ENCODE data around the gene PEMT. TPM values are rescaled to one million over a fixed set of nuclear protein-coding genes. Genes with fewer than 3 reads are reported as not detected.

Gene PEMT
- total and polyA plus RNA-seq, 12 donors = 19.7 to 141 (median 65.3) TPM

- intact Hi-C loops (cut with DNase I) = no loop called here
- Histone ChIP-seq H3K9me3 (replicated peaks in 1 of 3) (no peaks in the 10 kb centered on the region), H3K27me3 (no peaks in the 10 kb centered on the region), H3K27ac (no peak overlapping the region), H3K36me3 (replicated peaks in 1 of 2) (no peaks in the 10 kb centered on the region), H3K4me3 (no peak overlapping the region), H3K4me1 (replicated peaks in 1 of 2) (peaks cover 0 to 12% of the 10 kb centered on the region in 2 donors)
- DNase-seq = no peak
- TF ChIP-seq CTCF (IDR thresholded peaks at IDR 0.05) = no peak
- no peak for TF ChIP-seq POLR2A (IDR thresholded peaks at IDR 0.05)
- 88 to 96% (median 89%) methylated on average over 1 of the region's 1 CpG for WGBS, 4 donors
Measured at GRCh38 chr17:17532991-17533390, 58.5 kb downstream of the PEMT start.

GRCh38 chr17:17531156-17531555 lies 60.4 kb downstream of the PEMT start:
- TF ChIP-seq CTCF (IDR thresholded peaks at IDR 0.05) (no peak), POLR2A (IDR thresholded peaks at IDR 0.05) (no peak)
- intact Hi-C loops (cut with DNase I) = no loop called here
- Histone ChIP-seq H3K9me3 (replicated peaks in 1 of 3) (no peaks in the 10 kb centered on the region), H3K4me1 (replicated peaks in 1 of 2) (peaks cover 4 to 14% of the 10 kb centered on the region in 2 donors), H3K27ac (no peak overlapping the region), H3K4me3 (no peak overlapping the region), H3K36me3 (replicated peaks in 1 of 2) (no peaks in the 10 kb centered on the region), H3K27me3 (no peaks in the 10 kb centered on the region)
- WGBS, 4 donors = 85 to 93% (median 89%) methylated on average over 4 of the region's 4 CpGs
- DNase-seq = no peak

- peaks cover 4 to 5% of the 10 kb centered on the region in 2 donors for H3K4me1 ChIP-seq (replicated peaks in 1 of 2)
- H3K9me3 ChIP-seq (replicated peaks in 1 of 3) = no peaks in the 10 kb centered on the region
- no peaks in the 10 kb centered on the region for H3K27me3 ChIP-seq
- H3K4me3 ChIP-seq = no peak overlapping the region
- intact Hi-C loops (cut with DNase I) = no loop called here
- WGBS, 4 donors = 77 to 100% (median 81%) methylated on average over 3 to 22 of the region's 22 CpGs
- no peak overlapping the region for H3K27ac ChIP-seq
- peak in 1 of 7 donors; percentile 37 for DNase-seq
- no peaks in the 10 kb centered on the region for H3K36me3 ChIP-seq (replicated peaks in 1 of 2)
- TF ChIP-seq POLR2A (IDR thresholded peaks at IDR 0.05) (no peak), CTCF (IDR thresholded peaks at IDR 0.05) (no peak)
Measured at GRCh38 chr17:17528696-17529652, 62.5 kb downstream of the PEMT start.

- Histone ChIP-seq H3K4me3 (no peak overlapping the region), H3K9me3 (replicated peaks in 1 of 3) (no peaks in the 10 kb centered on the region), H3K36me3 (replicated peaks in 1 of 2) (no peaks in the 10 kb centered on the region), H3K27ac (no peak overlapping the region), H3K4me1 (replicated peaks in 1 of 2) (peaks cover 4 to 5% of the 10 kb centered on the region in 2 donors), H3K27me3 (no peaks in the 10 kb centered on the region)
- 89 to 93% (median 90%) methylated on average over 12 to 17 of the region's 17 CpGs for WGBS, 4 donors
- intact Hi-C loops (cut with DNase I) = no loop called here
- TF ChIP-seq POLR2A (IDR thresholded peaks at IDR 0.05) (no peak), CTCF (IDR thresholded peaks at IDR 0.05) (no peak)
- no peak for DNase-seq
Measured at GRCh38 chr17:17527956-17528500, 63.5 kb downstream of the PEMT start.

Measured in adrenal gland (tissue), 12 donors.